OCI-LY3 (cell line): ENCODE measurements around the gene PMM1.

Experiments
- EZH2phosphoT487 ChIP-seq: fragments of 200-600 bp; shearing (Covaris generic); IDR thresholded peaks from 2 replicates; pipeline ENCODE4 v1.6.1; 2018; ENCODE audit warnings: antibody characterized with exemption, mixed run types, low read depth
- TF ChIP-seq, protein P1 (sequence below): fragments of 200-600, 300-600 bp; sonication (generic); IDR thresholded peaks from 2 replicates; pipeline ENCODE4 v1.5.1; 2014; ENCODE audit warnings: antibody characterized with exemption, low read length, low read depth

DNA sequence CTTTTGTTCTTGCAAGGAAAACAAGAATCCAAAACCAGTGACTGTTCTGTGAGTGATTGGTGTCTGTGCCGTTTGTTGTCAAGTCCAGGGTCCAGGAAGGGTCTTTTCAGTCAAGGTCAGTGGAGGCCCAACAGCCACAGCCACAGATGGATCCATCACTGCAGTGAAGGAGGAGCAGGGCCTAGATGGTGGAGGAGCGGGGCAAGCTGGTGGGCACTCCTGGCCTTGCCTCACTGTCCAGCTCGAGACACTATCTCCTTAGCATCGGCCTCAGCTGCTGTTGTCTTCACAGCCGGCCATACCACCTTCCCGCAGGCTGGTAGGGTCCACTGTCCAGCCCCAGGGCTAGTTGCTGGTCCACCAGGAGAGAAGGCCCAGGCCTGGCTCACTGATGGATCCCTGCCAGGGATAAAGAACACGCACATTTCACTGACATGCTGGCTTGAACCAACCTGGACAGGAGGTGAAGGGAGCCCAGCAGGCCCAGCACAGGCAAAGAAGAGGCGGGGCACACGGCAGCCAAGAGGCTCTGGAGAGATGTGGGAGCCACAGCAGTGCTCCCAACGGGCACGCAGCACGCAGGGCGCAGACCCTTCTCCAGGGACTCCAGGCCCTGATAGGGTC is 60.6 kb downstream of the PMM1 start:
- TF ChIP-seq, protein P1, sequence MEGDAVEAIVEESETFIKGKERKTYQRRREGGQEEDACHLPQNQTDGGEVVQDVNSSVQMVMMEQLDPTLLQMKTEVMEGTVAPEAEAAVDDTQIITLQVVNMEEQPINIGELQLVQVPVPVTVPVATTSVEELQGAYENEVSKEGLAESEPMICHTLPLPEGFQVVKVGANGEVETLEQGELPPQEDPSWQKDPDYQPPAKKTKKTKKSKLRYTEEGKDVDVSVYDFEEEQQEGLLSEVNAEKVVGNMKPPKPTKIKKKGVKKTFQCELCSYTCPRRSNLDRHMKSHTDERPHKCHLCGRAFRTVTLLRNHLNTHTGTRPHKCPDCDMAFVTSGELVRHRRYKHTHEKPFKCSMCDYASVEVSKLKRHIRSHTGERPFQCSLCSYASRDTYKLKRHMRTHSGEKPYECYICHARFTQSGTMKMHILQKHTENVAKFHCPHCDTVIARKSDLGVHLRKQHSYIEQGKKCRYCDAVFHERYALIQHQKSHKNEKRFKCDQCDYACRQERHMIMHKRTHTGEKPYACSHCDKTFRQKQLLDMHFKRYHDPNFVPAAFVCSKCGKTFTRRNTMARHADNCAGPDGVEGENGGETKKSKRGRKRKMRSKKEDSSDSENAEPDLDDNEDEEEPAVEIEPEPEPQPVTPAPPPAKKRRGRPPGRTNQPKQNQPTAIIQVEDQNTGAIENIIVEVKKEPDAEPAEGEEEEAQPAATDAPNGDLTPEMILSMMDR, result no peak
- TF ChIP-seq EZH2phosphoT487, result no peak
